WI38 (cell line): ENCODE results near the gene SFN.
"Not testable (repeated sequence)": the region's sequence is repeated elsewhere in the genome, so short reads cannot be mapped to it uniquely, and the experiment has no call there.

Source experiments
- H3K4me3 ChIP-seq: 2 replicates; pipeline ENCODE4 v1.5.1; 2011; ENCODE audit warnings: low read depth, mild to moderate bottlenecking, control low read depth, low read length
- CTCF ChIP-seq: IDR thresholded peaks from 2 replicates; pipeline ENCODE4 v1.5.1; 2012; ENCODE audit warnings: low read depth, mild to moderate bottlenecking, control low read depth, low read length

SFN gene

GRCh38 chr1:26858891-26859640 lies 3.9 kb upstream of the SFN start:
- no peak for TF ChIP-seq CTCF
- no peak overlapping the region for H3K4me3 ChIP-seq

GRCh38 chr1:26861286-26861701 lies 1.7 kb upstream of the SFN start:
- TF ChIP-seq CTCF, result peak; percentile 21; the same call in 1 of the 2 replicates
- no peak overlapping the region for H3K4me3 ChIP-seq

GRCh38 chr1:26861889-26862378 lies 1.0 kb upstream of the SFN start:
- TF ChIP-seq CTCF, result no peak
- H3K4me3 ChIP-seq, result no peak overlapping the region

GRCh38 chr1:26863685-26864077 lies 732 bp downstream of the SFN start:
- H3K4me3 ChIP-seq, result peak overlapping the region; percentile 69; the same call in 1 of the 2 replicates
- TF ChIP-seq CTCF, result no peak

GRCh38 chr1:26864610-26865480 lies 1.9 kb downstream of the SFN start:
- TF ChIP-seq CTCF, result no peak
- peak overlapping the region; percentile 69 for H3K4me3 ChIP-seq

GRCh38 chr1:26873097-26873496 lies 10.1 kb downstream of the SFN start:
- H3K4me3 ChIP-seq, result not testable (repeated sequence)

- no peak for TF ChIP-seq CTCF
- no peak overlapping the region for H3K4me3 ChIP-seq
These were observed 11.9 kb downstream of the SFN start for GRCh38 chr1:26874896-26875295.
